GM12891 (cell line): ENCODE data around the gene LTBR.
A peak's percentile ranks its signal among the peaks of the same experiment; 100 is the strongest.

Experiments used
- DNase-seq: peaks from one replicate; pipeline ENCODE4 v3.0.0; 2011; ENCODE audit warnings: low spot score; ENCODE audit not compliant: insufficient read length
- FAIRE-seq: peaks from 2 replicates; lab custom pipeline; 2011; peaks lifted over from hg19 to GRCh38; lab: Jason Lieb, UNC
- PAX5 ChIP-seq: IDR thresholded peaks from 2 replicates; pipeline ENCODE4 v1.6.1; 2011; ENCODE audit warnings: low read length, moderate library complexity, mild to moderate bottlenecking; ENCODE audit not compliant: insufficient read depth, severe bottlenecking
- POLR2A ChIP-seq: IDR thresholded peaks from 2 replicates; pipeline ENCODE4 v1.6.1; 2011; ENCODE audit warnings: low read depth, low read length, control low read depth
- POLR2AphosphoS5 ChIP-seq: IDR thresholded peaks from 2 replicates; pipeline ENCODE4 v1.6.1; 2011; ENCODE audit warnings: low read depth, low read length, control low read depth
- POU2F2 ChIP-seq: IDR thresholded peaks from 2 replicates; pipeline ENCODE4 v1.6.1; 2011; ENCODE audit warnings: low read depth, mild to moderate bottlenecking, control low read depth, low read length, moderate library complexity
- SPI1 ChIP-seq: IDR thresholded peaks from 2 replicates; pipeline ENCODE4 v1.6.1; 2011; ENCODE audit warnings: low read depth, low read length, control low read depth
- TAF1 ChIP-seq: IDR thresholded peaks from 2 replicates; pipeline ENCODE4 v1.6.1; 2011; ENCODE audit warnings: low read depth, low read length, control low read depth

LTBR gene

GRCh38 chr12:6437586-6437985 is 53.6 kb downstream of the LTBR start:
- no peak for DNase-seq
- TF ChIP-seq POLR2AphosphoS5 (no peak), SPI1 (no peak), TAF1 (no peak), POLR2A (no peak), PAX5 (no peak), POU2F2 (no peak)
- FAIRE-seq = no peak

GRCh38 chr12:6438345-6438744 is 54.4 kb downstream of the LTBR start:
- DNase-seq (no peak), FAIRE-seq (no peak)
- TF ChIP-seq POLR2AphosphoS5 = no peak
- TF ChIP-seq SPI1 = 0 out of 2 replicates have a peak, but pooled peaks have one; percentile 18
- TF ChIP-seq TAF1 = no peak
- no peak for TF ChIP-seq POU2F2

GRCh38 chr12:6440391-6440790 is 56.4 kb downstream of the LTBR start:
- FAIRE-seq (no peak), DNase-seq (no peak)
- TF ChIP-seq TAF1 (no peak), SPI1 (no peak), POU2F2 (no peak), PAX5 (no peak), POLR2A (no peak)
